Prostate gland (tissue), 2 donors: Measurements from ENCODE around the gene NFIC. TPM values are rescaled to one million over a fixed set of nuclear protein-coding genes. Genes with fewer than 3 reads are reported as not detected.

ENCODE experiments used
- DNase-seq: peaks from one replicate; pipeline ENCODE4 v3.0.0-alpha.2; 2019; ENCODE audit warnings: low spot score
- H3K27ac ChIP-seq, 2 donors: fragments of 200-600 bp; sonication (generic); 2 replicates each; pipeline ENCODE4 v1.5.1; 2017 to 2019
- H3K27me3 ChIP-seq: fragments of 200-600 bp; sonication (generic); replicated peaks from 2 replicates; pipeline ENCODE4 v1.5.1; 2019; ENCODE audit not compliant: insufficient read depth
- H3K36me3 ChIP-seq, 2 donors: fragments of 200-600 bp; sonication (generic); 1 replicate in 1 of 2; 2 replicates in 1 of 2; pipeline versions ENCODE4 v1.5.1 to v1.8.1; 2017 to 2019
- H3K4me1 ChIP-seq: fragments of 200-600 bp; sonication (generic); replicated peaks from 2 replicates; pipeline ENCODE4 v1.5.1; 2019
- H3K4me3 ChIP-seq, 2 donors: fragments of 200-600 bp; sonication (generic); 2 replicates each; pipeline ENCODE4 v1.5.1; 2017 to 2019
- H3K9me3 ChIP-seq: fragments of 200-600 bp; sonication (generic); 2 replicates; pipeline ENCODE4 v1.5.1; 2017
- CTCF ChIP-seq, 4 experiments: fragments of 200-600 bp in 2 of 4; fragments of 450-650 bp in 2 of 4; sonication (generic) in 2 of 4; IDR thresholded peaks; 1 replicate in 3 of 4; 2 replicates in 1 of 4; pipeline ENCODE4 v1.5.1; 2016 to 2019; ENCODE audit warnings: antibody characterized with exemption in 4 of 4, mild to moderate bottlenecking in 2 of 4, moderate library complexity in 2 of 4
- POLR2A ChIP-seq: fragments of 450-650 bp; IDR thresholded peaks from one replicate; pipeline ENCODE4 v1.6.1; 2016; ENCODE audit warnings: antibody characterized with exemption, mild to moderate bottlenecking
- POLR2AphosphoS5 ChIP-seq: sonication (generic); formaldehyde crosslinking; IDR thresholded peaks from one replicate; pipeline ENCODE4 v1.6.1; 2017; ENCODE audit warnings: antibody characterized with exemption
- WGBS: methylation state at CpG from one replicate; pipeline ENCODE4 v1.1.5; 2018; 5-methylcytosine and 5-hydroxymethylcytosine counted together
- intact Hi-C: fragments of 100-400 bp; cut with DNase I; formaldehyde crosslinking; loops from one replicate; pipeline ENCODE4 v1.14.2; 2022
- total RNA-seq, 2 donors: library from RNA; depleted of rRNA; stranded (reverse); fragments of >200 nt; gene quantifications; one replicate each; pipeline ENCODE4 v1.1.0, GENCODE V29; 2016

Gene NFIC
- total RNA-seq, 2 donors from 2014 or later, result 160 to 168 TPM

GRCh38 chr19:3370214-3370720 lies 3.9 kb downstream of the NFIC start:
- Histone ChIP-seq H3K9me3 (no peaks in the 10 kb centered on the region), H3K36me3 (no peaks in the 10 kb centered on the region), H3K27ac (peak overlapping the region; percentile 96 to 100), H3K4me3 (peak overlapping the region; percentile 79 to 99), H3K4me1 (peaks cover 20% of the 10 kb centered on the region), H3K27me3 (no peaks in the 10 kb centered on the region)
- WGBS, result 9% methylated on average over 14 of the region's 14 CpGs
- TF ChIP-seq POLR2AphosphoS5, result no peak
- no peak for TF ChIP-seq POLR2A
- no peak for TF ChIP-seq CTCF (IDR thresholded peaks at IDR 0.05)
- DNase-seq, result no peak
- intact Hi-C loops, result no loop called here

DNA sequence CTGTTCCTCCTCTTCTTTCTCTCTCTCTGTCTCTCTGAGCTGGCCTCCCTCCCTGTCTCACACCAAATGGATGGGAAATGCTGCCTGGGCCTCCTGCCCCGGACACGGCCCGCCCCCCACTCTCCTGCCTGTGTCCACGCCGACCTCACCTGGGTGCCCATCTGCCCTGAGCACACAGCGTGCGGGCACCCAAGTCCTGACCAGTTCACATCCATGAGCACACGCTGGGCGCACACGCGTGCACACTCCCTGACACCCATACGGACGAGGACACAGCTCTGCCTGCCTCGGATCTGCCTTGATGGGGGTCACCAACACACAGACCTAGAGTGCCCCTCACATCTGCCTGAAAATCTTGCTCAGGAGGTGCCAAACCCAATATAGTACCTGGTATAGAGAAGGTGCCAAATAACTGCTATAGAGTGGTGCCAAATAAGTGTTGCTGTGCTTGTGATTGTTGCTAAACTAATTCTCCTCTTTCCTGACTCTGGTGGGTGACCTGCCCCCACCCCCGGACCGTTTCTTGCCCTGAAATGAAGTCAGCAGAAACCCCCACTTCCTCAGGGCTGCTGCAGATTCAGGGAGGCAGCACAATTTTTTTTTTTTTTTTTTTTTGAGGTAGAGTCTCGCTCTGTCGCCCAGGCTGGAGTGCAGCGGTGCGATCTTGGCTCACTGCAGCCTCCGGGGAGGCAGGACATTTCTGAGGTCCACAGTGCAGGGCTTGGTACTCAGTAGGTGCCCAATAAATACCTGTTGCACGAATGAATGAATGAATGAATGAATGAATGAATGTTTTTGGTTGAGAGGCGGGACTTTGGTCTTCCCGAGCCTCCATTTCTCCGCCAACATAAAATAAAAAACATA lies 4.6 kb downstream of the NFIC start:
- Histone ChIP-seq H3K4me3 (no peak overlapping the region), H3K27me3 (no peaks in the 10 kb centered on the region), H3K27ac (peak overlapping the region; percentile 96 to 100), H3K9me3 (no peaks in the 10 kb centered on the region), H3K36me3 (no peaks in the 10 kb centered on the region), H3K4me1 (peaks cover 22% of the 10 kb centered on the region)
- no peak for DNase-seq
- TF ChIP-seq POLR2AphosphoS5 (no peak), CTCF (IDR thresholded peaks at IDR 0.05) (no peak), POLR2A (no peak)
- intact Hi-C loops, result no loop called here
- WGBS, result 65% methylated on average over 25 of the region's 25 CpGs

- WGBS, result 39% methylated on average over 14 of the region's 14 CpGs
- intact Hi-C loops, result no loop called here
- no peaks in the 10 kb centered on the region for H3K9me3 ChIP-seq
- H3K36me3 ChIP-seq, result no peaks in the 10 kb centered on the region
- no peak for TF ChIP-seq POLR2AphosphoS5
- DNase-seq, result no peak
- peaks cover 22% of the 10 kb centered on the region for H3K4me1 ChIP-seq
- H3K27ac ChIP-seq, result peak overlapping the region; percentile 36 to 100
- H3K4me3 ChIP-seq, result no peak overlapping the region
- no peaks in the 10 kb centered on the region for H3K27me3 ChIP-seq
Measured at GRCh38 chr19:3372413-3372812, 6.0 kb downstream of the NFIC start.

GRCh38 chr19:3373971-3374368 lies 7.6 kb downstream of the NFIC start:
- Histone ChIP-seq H3K27me3 (no peaks in the 10 kb centered on the region), H3K9me3 (no peaks in the 10 kb centered on the region), H3K27ac (peak overlapping the region; percentile 83 to 100), H3K36me3 (no peaks in the 10 kb centered on the region), H3K4me1 (peaks cover 20% of the 10 kb centered on the region), H3K4me3 (no peak overlapping the region)
- TF ChIP-seq CTCF (IDR thresholded peaks at IDR 0.05) (no peak), POLR2A (no peak), POLR2AphosphoS5 (no peak)
- DNase-seq, result no peak
- 74% methylated on average over 6 of the region's 6 CpGs for WGBS
- intact Hi-C loops, result no loop called here

GRCh38 chr19:3374369-3375112 lies 8.2 kb downstream of the NFIC start:
- Histone ChIP-seq H3K36me3 (no peaks in the 10 kb centered on the region), H3K27ac (peak overlapping the region; percentile 83 to 100), H3K27me3 (no peaks in the 10 kb centered on the region), H3K4me3 (no peak overlapping the region), H3K4me1 (peaks cover 20% of the 10 kb centered on the region), H3K9me3 (no peaks in the 10 kb centered on the region)
- DNase-seq, result no peak
- intact Hi-C loops, result no loop called here
- TF ChIP-seq POLR2AphosphoS5 (peak; percentile 43), POLR2A (no peak)
- 30% methylated on average over 10 of the region's 10 CpGs for WGBS
